Keratinocyte (primary cell): ENCODE data around the gene ANKRD44. TPM values are rescaled to one million over a fixed set of nuclear protein-coding genes. Genes with fewer than 3 reads are reported as not detected.

Experiments used
- DNase-seq: peaks from one replicate; pipeline ENCODE4 v3.0.0-alpha.2; 2011; ENCODE audit warnings: low read depth, missing footprints, low spot score
- FAIRE-seq: peaks from 2 replicates; lab custom pipeline; 2011; peaks lifted over from hg19 to GRCh38; lab: Jason Lieb, UNC
- H2AFZ ChIP-seq: 2 replicates; pipeline ENCODE4 v1.6.0; 2012; ENCODE audit warnings: low read length, control low read depth, inconsistent platforms; ENCODE audit not compliant: control insufficient read depth
- H3K27ac ChIP-seq: 2 replicates; pipeline ENCODE4 v1.5.1; 2011; ENCODE audit warnings: low read length; ENCODE audit not compliant: control insufficient read depth, insufficient read depth
- H3K27me3 ChIP-seq: 3 replicates; pipeline ENCODE4 v1.6.0; 2011; ENCODE audit warnings: low read length; ENCODE audit not compliant: control insufficient read depth, insufficient read depth; ENCODE audit errors: extremely low read depth
- H3K36me3 ChIP-seq, 2 experiments: 2 replicates in 1 of 2; 3 replicates in 1 of 2; pipeline ENCODE4 v1.5.1; 2011; ENCODE audit warnings: low read length in 2 of 2, mild to moderate bottlenecking in 1 of 2; ENCODE audit not compliant: control insufficient read depth in 2 of 2, insufficient read depth in 2 of 2; ENCODE audit errors: extremely low read depth in 1 of 2
- H3K4me1 ChIP-seq: 3 replicates; pipeline ENCODE4 v1.5.1; 2011; ENCODE audit warnings: low read length; ENCODE audit not compliant: control insufficient read depth, insufficient read depth; ENCODE audit errors: extremely low read depth
- H3K4me2 ChIP-seq: 3 replicates; pipeline ENCODE4 v1.6.0; 2011; ENCODE audit warnings: low read depth, low read length; ENCODE audit not compliant: control insufficient read depth, insufficient read depth; ENCODE audit errors: extremely low read depth
- H3K4me3 ChIP-seq, 3 experiments: fragments of 200-600 bp in 1 of 3; sonication (generic) in 1 of 3; 2 replicates in 2 of 3; 3 replicates in 1 of 3; pipeline ENCODE4 v1.5.1; 2011 to 2016; ENCODE audit warnings: low read length in 3 of 3, mild to moderate bottlenecking in 3 of 3, control low read depth in 2 of 3, inconsistent platforms in 1 of 3, low read depth in 1 of 3, mixed read lengths in 1 of 3, mixed run types in 1 of 3, moderate library complexity in 1 of 3; ENCODE audit not compliant: control insufficient read depth in 2 of 3, insufficient read depth in 2 of 3; ENCODE audit errors: extremely low read depth in 1 of 3
- H3K79me2 ChIP-seq: 2 replicates; pipeline ENCODE4 v1.6.0; 2012; ENCODE audit warnings: low read length; ENCODE audit not compliant: control insufficient read depth, insufficient read depth
- H3K9ac ChIP-seq: 3 replicates; pipeline ENCODE4 v1.6.0; 2011; ENCODE audit warnings: low read length; ENCODE audit not compliant: control insufficient read depth, insufficient read depth; ENCODE audit errors: extremely low read depth
- H3K9me1 ChIP-seq: 3 replicates; pipeline ENCODE4 v1.6.0; 2011; ENCODE audit warnings: low read length; ENCODE audit not compliant: control insufficient read depth, insufficient read depth; ENCODE audit errors: extremely low read depth
- H3K9me3 ChIP-seq: 2 replicates; pipeline ENCODE4 v1.5.1; 2012; ENCODE audit warnings: low read depth, low read length; ENCODE audit not compliant: control insufficient read depth
- H4K20me1 ChIP-seq: 3 replicates; pipeline ENCODE4 v1.6.0; 2011; ENCODE audit warnings: low read length; ENCODE audit not compliant: control insufficient read depth, insufficient read depth; ENCODE audit errors: extremely low read depth
- EZH2 ChIP-seq: IDR thresholded peaks from one replicate; pipeline ENCODE4 v1.6.1; 2012; ENCODE audit warnings: inconsistent platforms, mild to moderate bottlenecking, low read length, moderate library complexity
- dilution Hi-C: fragments of 300-500 bp; cut with MboI; formaldehyde crosslinking; loops from one replicate; pipeline ENCODE4 v1.7.0; 2020; ENCODE audit warnings: low sequenced_read_pairs; ENCODE audit not compliant: extremely low pct_ligation_motif_present
- polyA plus RNA-seq, 5 experiments: library from polyadenylated mRNA; depleted of rRNA in 3 of 5; stranded (reverse) in 3 of 5; stranded (forward) in 1 of 5; unstranded in 1 of 5; fragments of >200 nt; gene quantifications; 1 replicate in 1 of 5; 2 replicates in 3 of 5; 3 replicates in 1 of 5; pipeline versions ENCODE4 v1.2.1 to v1.2.3, GENCODE V29; 2011 to 2012; ENCODE audit warnings: missing spikeins in 2 of 5, low read depth in 1 of 5, low replicate concordance in 1 of 5
- TF ChIP-seq, protein P1 (sequence below), 3 experiments: IDR thresholded peaks in 1 of 3; conservative IDR thresholded peaks in 1 of 3; optimal IDR thresholded peaks in 1 of 3; 2 replicates in 2 of 3; 3 replicates in 1 of 3; pipeline versions ENCODE3 to v1.5.1; 2011; ENCODE audit warnings: low read length in 3 of 3, mild to moderate bottlenecking in 3 of 3, moderate library complexity in 2 of 3, control low read depth in 1 of 3, inconsistent platforms in 1 of 3; ENCODE audit not compliant: insufficient read depth in 2 of 3; ENCODE audit errors: extremely low read depth in 1 of 3

The ANKRD44 gene
- polyA plus RNA-seq, 1 donor (not counting 4 experiments of a cell fraction or from before 2014, with no cell fraction given): 0.35 TPM

GRCh38 chr2:197296835-197297234, 13.7 kb downstream of the ANKRD44 start:
- H3K79me2 ChIP-seq: no peaks in the 10 kb centered on the region
- no peak for DNase-seq
- H4K20me1 ChIP-seq: no peaks in the 10 kb centered on the region
- no peak overlapping the region for H2AFZ ChIP-seq
- H3K27ac ChIP-seq: no peak overlapping the region
- H3K9me3 ChIP-seq: no peaks in the 10 kb centered on the region
- no peak overlapping the region for H3K4me3 ChIP-seq
- H3K4me2 ChIP-seq: no peak overlapping the region
- H3K9ac ChIP-seq: no peak overlapping the region
- TF ChIP-seq EZH2: no peak
- TF ChIP-seq, protein P1, sequence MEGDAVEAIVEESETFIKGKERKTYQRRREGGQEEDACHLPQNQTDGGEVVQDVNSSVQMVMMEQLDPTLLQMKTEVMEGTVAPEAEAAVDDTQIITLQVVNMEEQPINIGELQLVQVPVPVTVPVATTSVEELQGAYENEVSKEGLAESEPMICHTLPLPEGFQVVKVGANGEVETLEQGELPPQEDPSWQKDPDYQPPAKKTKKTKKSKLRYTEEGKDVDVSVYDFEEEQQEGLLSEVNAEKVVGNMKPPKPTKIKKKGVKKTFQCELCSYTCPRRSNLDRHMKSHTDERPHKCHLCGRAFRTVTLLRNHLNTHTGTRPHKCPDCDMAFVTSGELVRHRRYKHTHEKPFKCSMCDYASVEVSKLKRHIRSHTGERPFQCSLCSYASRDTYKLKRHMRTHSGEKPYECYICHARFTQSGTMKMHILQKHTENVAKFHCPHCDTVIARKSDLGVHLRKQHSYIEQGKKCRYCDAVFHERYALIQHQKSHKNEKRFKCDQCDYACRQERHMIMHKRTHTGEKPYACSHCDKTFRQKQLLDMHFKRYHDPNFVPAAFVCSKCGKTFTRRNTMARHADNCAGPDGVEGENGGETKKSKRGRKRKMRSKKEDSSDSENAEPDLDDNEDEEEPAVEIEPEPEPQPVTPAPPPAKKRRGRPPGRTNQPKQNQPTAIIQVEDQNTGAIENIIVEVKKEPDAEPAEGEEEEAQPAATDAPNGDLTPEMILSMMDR (optimal IDR thresholded peaks at IDR 0.05 in 1 of 3, IDR thresholded peaks at IDR 0.05 in 1 of 3, conservative IDR thresholded peaks at IDR 0.05 in 1 of 3; ENCODE audit: extremely low read depth in 1 of 3, insufficient read depth in 2 of 3, low read length in 3 of 3): no peak
- FAIRE-seq: no peak
- no peaks in the 10 kb centered on the region for H3K9me1 ChIP-seq
- H3K27me3 ChIP-seq: no peaks in the 10 kb centered on the region
- no peaks in the 10 kb centered on the region for H3K36me3 ChIP-seq
- dilution Hi-C loops: no loop called here
- H3K4me1 ChIP-seq: no peaks in the 10 kb centered on the region

- no peak for DNase-seq
- FAIRE-seq: no peak
- no peak overlapping the region for H3K4me3 ChIP-seq
- no peak overlapping the region for H3K9ac ChIP-seq
- H3K9me3 ChIP-seq: no peaks in the 10 kb centered on the region
- H3K79me2 ChIP-seq: no peaks in the 10 kb centered on the region
- H3K27me3 ChIP-seq: no peaks in the 10 kb centered on the region
- no peaks in the 10 kb centered on the region for H4K20me1 ChIP-seq
- H3K27ac ChIP-seq: no peak overlapping the region
- dilution Hi-C loops: no loop called here
- H2AFZ ChIP-seq: no peak overlapping the region
- no peak overlapping the region for H3K4me2 ChIP-seq
- TF ChIP-seq EZH2: no peak
- TF ChIP-seq, protein P1 (optimal IDR thresholded peaks at IDR 0.05 in 1 of 3, IDR thresholded peaks at IDR 0.05 in 1 of 3, conservative IDR thresholded peaks at IDR 0.05 in 1 of 3; ENCODE audit: extremely low read depth in 1 of 3, insufficient read depth in 2 of 3, low read length in 3 of 3): no peak
- H3K9me1 ChIP-seq: no peaks in the 10 kb centered on the region
- H3K4me1 ChIP-seq: no peaks in the 10 kb centered on the region
- H3K36me3 ChIP-seq: no peaks in the 10 kb centered on the region
Measured at GRCh38 chr2:197294260-197294659, 16.3 kb downstream of the ANKRD44 start.
